K562 (cell line): ENCODE measurements around the gene SPHK1. TPM values are rescaled to one million over a fixed set of nuclear protein-coding genes. Genes with fewer than 3 reads are reported as not detected.

ENCODE experiments used
- CCNT2 ChIP-seq: IDR thresholded peaks from 2 replicates; pipeline ENCODE4 v1.6.1; 2011; ENCODE audit warnings: borderline replicate concordance, low read depth, mild to moderate bottlenecking, moderate library complexity, mixed read lengths, low read length; ENCODE audit not compliant: insufficient read length; ENCODE audit errors: extremely low read depth
- DPF2 ChIP-seq: fragments of 450-650 bp; IDR thresholded peaks from 2 replicates; pipeline ENCODE4 v1.6.1; 2016
- ETV5 ChIP-seq: sonication (generic); formaldehyde crosslinking; IDR thresholded peaks from 2 replicates; pipeline ENCODE4 v1.4.0; 2020; ENCODE audit warnings: low read depth, mild to moderate bottlenecking, missing genetic modification reagents
- HDAC6 ChIP-seq: IDR thresholded peaks from 2 replicates; pipeline ENCODE4 v1.6.1; 2012; ENCODE audit warnings: low read depth, mild to moderate bottlenecking, control low read depth, inconsistent platforms, low read length, moderate library complexity
- JUND ChIP-seq, 2 experiments: IDR thresholded peaks; 2 replicates in 1 of 2; 3 replicates in 1 of 2; pipeline ENCODE4 v1.6.1; 2011; ENCODE audit warnings: borderline replicate concordance in 2 of 2, low read depth in 2 of 2, low read length in 2 of 2, improper control_type of control experiment in 1 of 2, missing biosample characterization in 1 of 2, missing genetic modification characterization in 1 of 2, missing genetic modification reagents in 1 of 2
- KDM5B ChIP-seq: fragments of 200-600 bp; sonication (generic); IDR thresholded peaks from 2 replicates; pipeline ENCODE4 v1.6.1; 2012; ENCODE audit warnings: low read depth, mild to moderate bottlenecking, moderate library complexity, low read length, control low read depth, inconsistent platforms; ENCODE audit not compliant: insufficient replicate concordance
- MEIS2 ChIP-seq: fragments of 450-650 bp; IDR thresholded peaks from 2 replicates; pipeline ENCODE4 v1.6.1; 2014; ENCODE audit warnings: mild to moderate bottlenecking; ENCODE audit not compliant: partially characterized antibody
- NFXL1 ChIP-seq: fragments of 450-650 bp; formaldehyde crosslinking; IDR thresholded peaks from 2 replicates; pipeline ENCODE4 v1.4.0; 2021; ENCODE audit warnings: mild to moderate bottlenecking
- RBFOX2 ChIP-seq: fragments of 200-400 bp; formaldehyde crosslinking; IDR thresholded peaks from 2 replicates; pipeline ENCODE4 v1.6.1; 2017; ENCODE audit warnings: low read depth, mild to moderate bottlenecking, low read length, moderate library complexity
- SAP30 ChIP-seq: fragments of 200-600 bp; sonication (generic); IDR thresholded peaks from 2 replicates; pipeline ENCODE4 v1.6.1; 2012; ENCODE audit warnings: borderline replicate concordance, low read depth, mild to moderate bottlenecking, moderate library complexity, low read length, control low read depth, inconsistent platforms; ENCODE audit not compliant: insufficient read depth, poor library complexity, severe bottlenecking
- SIN3A ChIP-seq, 2 experiments: fragments of 150-350 bp in 1 of 2; IDR thresholded peaks; 2 replicates each; pipeline ENCODE4 v1.6.1; 2011 to 2016; ENCODE audit warnings: borderline replicate concordance in 2 of 2, low read depth in 2 of 2, low read length in 2 of 2, mild to moderate bottlenecking in 2 of 2, moderate library complexity in 2 of 2; ENCODE audit not compliant: control insufficient read depth in 1 of 2
- SMAD4 ChIP-seq: fragments of 250-450 bp; sonication (Bioruptor Pico); conservative IDR thresholded peaks from 2 replicates; pipeline ENCODE4 v1.8.0; 2021; ENCODE audit warnings: inconsistent platforms, mild to moderate bottlenecking, moderate library complexity
- SMARCC2 ChIP-seq: fragments of 450-650 bp; IDR thresholded peaks from 2 replicates; pipeline ENCODE4 v1.6.1; 2017; ENCODE audit warnings: antibody characterized with exemption, moderate library complexity, mild to moderate bottlenecking, low read depth
- SMARCE1 ChIP-seq: fragments of 450-650 bp; IDR thresholded peaks from 2 replicates; pipeline ENCODE4 v1.7.1; 2016; ENCODE audit warnings: mild to moderate bottlenecking
- TEAD4 ChIP-seq, 2 experiments: sonication (generic) in 1 of 2; formaldehyde crosslinking in 1 of 2; IDR thresholded peaks; 2 replicates each; pipeline versions ENCODE4 v1.6.1 to v1.8.0; 2012 to 2022; ENCODE audit warnings: borderline replicate concordance in 1 of 2, inconsistent platforms in 1 of 2, low read length in 1 of 2, mild to moderate bottlenecking in 1 of 2, missing genetic modification reagents in 1 of 2
- UBTF ChIP-seq, 2 experiments: IDR thresholded peaks; 2 replicates each; pipeline ENCODE4 v1.6.1; 2012; ENCODE audit warnings: improper control_type of control experiment in 2 of 2, low read depth in 2 of 2, low read length in 2 of 2, borderline replicate concordance in 1 of 2
- YY1 ChIP-seq, 3 experiments: IDR thresholded peaks; 2 replicates each; pipeline ENCODE4 v1.6.1; 2011; ENCODE audit warnings: low read length in 2 of 3, mild to moderate bottlenecking in 2 of 3, moderate library complexity in 2 of 3, borderline replicate concordance in 1 of 3, control low read depth in 1 of 3, low read depth in 1 of 3; ENCODE audit not compliant: insufficient read depth in 3 of 3, insufficient replicate concordance in 2 of 3, control insufficient read depth in 1 of 3, insufficient read length in 1 of 3; ENCODE audit errors: extremely low read depth in 1 of 3
- ZFP30 ChIP-seq: fragments of 250-450 bp; sonication (Bioruptor Pico); IDR thresholded peaks from 2 replicates; pipeline ENCODE4 v1.8.0; 2022; ENCODE audit warnings: moderate library complexity, mild to moderate bottlenecking, inconsistent platforms, borderline replicate concordance
- ZNF124 ChIP-seq: sonication (generic); formaldehyde crosslinking; IDR thresholded peaks from 2 replicates; pipeline ENCODE4 v1.8.1; 2022; ENCODE audit warnings: missing genetic modification reagents
- polyA plus RNA-seq, 8 experiments: library from polyadenylated mRNA; depleted of rRNA in 4 of 8; stranded (reverse) in 5 of 8; unstranded in 3 of 8; fragments of >200 nt; fragmentation: Nextera tagmentation in 2 of 8; fragmentation: Illumina TruSeq in 1 of 8; extraction: Ambion mirVana in 2 of 8; extraction: Trizol in 1 of 8; gene quantifications; 2 replicates each; pipeline versions ENCODE4 v1.2.1 to v1.2.3, GENCODE V29; 2011 to 2014; ENCODE audit warnings: inconsistent platforms in 1 of 8, missing spikeins in 1 of 8
- total RNA-seq, 7 experiments: library from RNA; depleted of rRNA in 6 of 7; stranded (reverse); fragments of >200 nt in 6 of 7; fragmentation: Illumina TruSeq in 2 of 7; extraction: Trizol in 2 of 7; gene quantifications; 2 replicates each; pipeline versions ENCODE4 v1.2.1 to v1.2.3, GENCODE V29; 2011 to 2021; ENCODE audit warnings: low replicate concordance in 1 of 7
- TF ChIP-seq, protein P1 (sequence below): sonication (generic); formaldehyde crosslinking; IDR thresholded peaks from 2 replicates; pipeline ENCODE4 v1.9.0; 2022; ENCODE audit warnings: mild to moderate bottlenecking, missing genetic modification reagents

Gene SPHK1
- total and polyA plus RNA-seq, 9 of the 15 experiments (the other 6 are each of a cell fraction or from before 2014, with no cell fraction given), result 0.21 to 60.3 (median 14.5) TPM

DNA sequence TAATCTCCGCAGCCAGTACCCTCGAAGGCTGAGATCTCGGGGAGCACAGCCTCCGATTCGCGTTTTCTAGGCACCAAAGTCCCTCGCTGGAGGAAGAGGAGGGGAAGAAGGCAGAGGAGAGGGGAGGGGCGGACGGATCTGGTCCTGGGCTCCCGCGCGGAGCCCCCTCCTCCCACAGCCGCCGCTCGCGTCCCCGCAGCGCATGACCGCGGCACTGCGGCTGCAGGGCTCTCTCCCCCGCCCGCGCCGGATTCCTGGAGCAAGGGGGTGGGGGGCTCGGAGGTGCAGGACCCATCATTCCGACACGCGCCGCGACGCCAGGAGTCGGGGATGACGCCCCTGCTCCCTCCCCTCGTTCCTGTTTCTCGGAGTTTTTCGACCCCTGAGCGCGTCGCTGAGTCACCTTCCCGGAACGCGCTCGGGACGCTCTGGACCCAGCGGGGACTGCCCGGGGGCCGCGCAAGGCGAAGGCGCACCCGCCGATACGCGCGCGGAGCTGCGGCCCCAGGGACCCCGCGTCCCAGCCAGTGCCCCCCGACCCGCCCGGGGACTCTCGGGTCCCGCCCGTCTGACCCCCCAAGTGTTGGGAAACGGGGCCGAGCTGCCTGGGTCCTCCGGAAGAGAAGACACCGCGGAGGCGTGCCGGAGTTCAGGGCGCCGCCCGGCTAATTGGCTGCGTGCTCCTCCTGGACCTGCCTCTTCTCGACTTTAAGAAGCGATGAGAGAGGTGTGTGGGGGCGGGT lies 1.4 kb upstream of the SPHK1 start (continued):
- TF ChIP-seq UBTF (IDR thresholded peaks at IDR 0.05; ENCODE audit: borderline replicate concordance in 1 of 2, low read depth in 2 of 2, low read length in 2 of 2) (peak in 1 of 2 experiments; percentile 76; a peak in 2 of 4 replicates), ZNF124 (CRISPR knock-in tag) (no peak), ETV5 (CRISPR knock-in tag) (0 out of 2 replicates have a peak, but pooled peaks have one; percentile 23), JUND (IDR thresholded peaks at IDR 0.05; ENCODE audit: borderline replicate concordance, low read depth, low read length) (peak; percentile 40; the same call in 1 of the 2 replicates), JUND (tag; IDR thresholded peaks at IDR 0.05; ENCODE audit: borderline replicate concordance, low read depth, low read length) (no peak; the same call in 2 of the 3 replicates), DPF2 (peak; percentile 11; the same call in 1 of the 2 replicates), CCNT2 (no peak), SMARCC2 (0 out of 2 replicates have a peak, but pooled peaks have one; percentile 23), SIN3A (IDR thresholded peaks at IDR 0.05; ENCODE audit: borderline replicate concordance in 2 of 2, control insufficient read depth in 1 of 2, low read depth in 2 of 2, low read length in 2 of 2) (peak in 1 of 2 experiments; percentile 12; a peak in 1 of 4 replicates), HDAC6 (peak; percentile 33; the same call in 1 of the 2 replicates), RBFOX2 (peak; percentile 69), ZFP30 (CRISPR knock-in tag) (no peak), SMAD4 (CRISPR knock-in tag) (0 out of 2 replicates have a peak, but pooled peaks have one; percentile 12), KDM5B (peak; percentile 31), SAP30 (peak; percentile 54), YY1 (IDR thresholded peaks at IDR 0.05; ENCODE audit: borderline replicate concordance in 1 of 3, control insufficient read depth in 1 of 3, extremely low read depth in 1 of 3, insufficient read depth in 3 of 3, insufficient read length in 1 of 3, insufficient replicate concordance in 2 of 3, low read depth in 1 of 3, low read length in 2 of 3) (peak in 1 of 3 experiments; percentile 10), TEAD4 (IDR thresholded peaks at IDR 0.05; ENCODE audit: low read length) (0 out of 2 replicates have a peak, but pooled peaks have one; percentile 4), TEAD4 (CRISPR knock-in tag; IDR thresholded peaks at IDR 0.05; ENCODE audit: borderline replicate concordance) (0 out of 2 replicates have a peak, but pooled peaks have one; percentile 61), MEIS2 (peak; percentile 71), NFXL1 (CRISPR knock-in tag) (no peak), SMARCE1 (peak; percentile 24; the same call in 1 of the 2 replicates)
- TF ChIP-seq, protein P1, sequence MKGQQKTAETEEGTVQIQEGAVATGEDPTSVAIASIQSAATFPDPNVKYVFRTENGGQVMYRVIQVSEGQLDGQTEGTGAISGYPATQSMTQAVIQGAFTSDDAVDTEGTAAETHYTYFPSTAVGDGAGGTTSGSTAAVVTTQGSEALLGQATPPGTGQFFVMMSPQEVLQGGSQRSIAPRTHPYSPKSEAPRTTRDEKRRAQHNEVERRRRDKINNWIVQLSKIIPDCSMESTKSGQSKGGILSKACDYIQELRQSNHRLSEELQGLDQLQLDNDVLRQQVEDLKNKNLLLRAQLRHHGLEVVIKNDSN (CRISPR knock-in tag), result peak; percentile 32; the same call in 1 of the 2 replicates
